SK-N-SH treated with all-trans-retinoic acid at 6 μM for 48 hours (cell line): Measurements from ENCODE around the gene PCNX3.

ENCODE experiments used
- ARNTL ChIP-seq: fragments of 450-650 bp; formaldehyde crosslinking; IDR thresholded peaks from 2 replicates; pipeline ENCODE4 v1.5.0; 2020; ENCODE audit warnings: low read depth, mild to moderate bottlenecking, moderate library complexity, borderline replicate concordance
- BACH2 ChIP-seq: fragments of 250-450 bp; sonication (Bioruptor Pico); IDR thresholded peaks from 2 replicates; pipeline ENCODE4 v1.9.0; 2021; ENCODE audit warnings: mild to moderate bottlenecking, borderline replicate concordance
- CSDC2 ChIP-seq: fragments of 250-450 bp; sonication (Bioruptor Pico); IDR thresholded peaks from 2 replicates; pipeline ENCODE4 v1.5.0; 2020; ENCODE audit warnings: mild to moderate bottlenecking, moderate library complexity
- PATZ1 ChIP-seq: fragments of 250-450 bp; sonication (Bioruptor Pico); IDR thresholded peaks from 2 replicates; pipeline ENCODE4 v1.8.0; 2020; ENCODE audit warnings: mild to moderate bottlenecking, moderate library complexity, borderline replicate concordance
- POU6F1 ChIP-seq: fragments of 250-450 bp; sonication (Bioruptor Pico); IDR thresholded peaks from 2 replicates; pipeline ENCODE4 v1.8.0; 2021; ENCODE audit warnings: low read depth, mild to moderate bottlenecking, moderate library complexity, borderline replicate concordance
- TOX ChIP-seq: fragments of 250-450 bp; sonication (Bioruptor Pico); IDR thresholded peaks from 2 replicates; pipeline ENCODE4 v1.8.0; 2021; ENCODE audit warnings: mild to moderate bottlenecking, moderate library complexity, borderline replicate concordance
- ZFP3 ChIP-seq: fragments of 250-450 bp; sonication (Bioruptor Pico); IDR thresholded peaks from 2 replicates; pipeline ENCODE4 v1.5.0; 2020; ENCODE audit warnings: mild to moderate bottlenecking, moderate library complexity
- ZNF70 ChIP-seq: fragments of 450-650 bp; formaldehyde crosslinking; IDR thresholded peaks from 2 replicates; pipeline ENCODE4 v1.5.0; 2020; ENCODE audit warnings: mild to moderate bottlenecking, moderate library complexity
- TF ChIP-seq, protein P1 (sequence below): fragments of 250-450 bp; sonication (Bioruptor Pico); IDR thresholded peaks from 2 replicates; pipeline ENCODE4 v1.5.1; 2020; ENCODE audit warnings: low read depth, mild to moderate bottlenecking, moderate library complexity

DNA sequence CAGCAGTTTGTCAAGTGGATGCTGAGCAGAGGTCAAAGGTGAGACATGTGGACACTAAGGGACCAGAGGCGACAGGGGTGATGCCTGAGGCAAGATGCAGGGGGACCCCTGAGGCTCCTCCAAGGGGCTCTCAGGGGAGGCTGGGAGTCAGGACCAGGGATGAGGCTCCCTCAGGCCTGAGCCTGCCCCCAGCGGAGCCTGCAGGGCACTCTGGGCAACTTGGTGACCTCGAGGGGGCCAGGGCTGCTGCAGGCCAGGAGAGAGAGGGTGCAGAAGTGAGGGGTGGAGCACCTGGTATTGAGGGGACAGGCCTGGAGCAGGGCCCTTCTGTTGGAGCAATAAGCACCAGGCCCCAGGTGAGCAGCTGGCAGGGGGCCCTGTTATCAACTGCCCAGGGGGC, 33.6 kb upstream of the PCNX3 start:
- TF ChIP-seq BACH2 (no peak), ZNF70 (CRISPR knock-in tag) (no peak), ARNTL (no peak), CSDC2 (CRISPR knock-in tag) (no peak), ZFP3 (CRISPR knock-in tag) (no peak), TOX (CRISPR knock-in tag) (no peak), PATZ1 (no peak), POU6F1 (CRISPR knock-in tag) (no peak)
- TF ChIP-seq, protein P1, sequence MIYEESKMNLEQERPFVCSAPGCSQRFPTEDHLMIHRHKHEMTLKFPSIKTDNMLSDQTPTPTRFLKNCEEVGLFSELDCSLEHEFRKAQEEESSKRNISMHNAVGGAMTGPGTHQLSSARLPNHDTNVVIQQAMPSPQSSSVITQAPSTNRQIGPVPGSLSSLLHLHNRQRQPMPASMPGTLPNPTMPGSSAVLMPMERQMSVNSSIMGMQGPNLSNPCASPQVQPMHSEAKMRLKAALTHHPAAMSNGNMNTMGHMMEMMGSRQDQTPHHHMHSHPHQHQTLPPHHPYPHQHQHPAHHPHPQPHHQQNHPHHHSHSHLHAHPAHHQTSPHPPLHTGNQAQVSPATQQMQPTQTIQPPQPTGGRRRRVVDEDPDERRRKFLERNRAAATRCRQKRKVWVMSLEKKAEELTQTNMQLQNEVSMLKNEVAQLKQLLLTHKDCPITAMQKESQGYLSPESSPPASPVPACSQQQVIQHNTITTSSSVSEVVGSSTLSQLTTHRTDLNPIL: no peak
